Measurements from ENCODE around the gene GALC. TPM values are rescaled to one million over a fixed set of nuclear protein-coding genes. Genes with fewer than 3 reads are reported as not detected.
A peak's percentile ranks its signal among the peaks of the same experiment; 100 is the strongest.

GALC gene
- total RNA-seq, 1 experiment from 2014 or later, result 0.18 TPM

DNA sequence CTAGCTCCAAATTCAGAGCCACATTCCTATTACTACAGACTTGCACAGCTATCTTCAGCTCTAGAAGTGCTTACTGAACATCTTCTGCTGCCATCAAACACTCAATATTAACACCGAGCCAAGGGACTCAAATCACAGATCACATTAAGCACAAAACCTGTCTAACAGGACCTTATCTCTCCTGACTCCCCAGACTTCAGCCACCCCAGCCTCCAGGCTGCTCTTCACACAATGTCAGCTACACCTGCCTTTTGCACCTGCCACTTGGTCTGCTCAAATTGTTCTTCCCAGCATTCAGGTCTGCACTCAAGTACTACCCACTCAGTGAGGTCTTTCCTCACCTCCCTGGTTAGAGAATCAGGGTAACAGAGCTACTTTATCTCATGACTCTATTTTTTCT, 57.1 kb downstream of the GALC start:
- H3K9me2 ChIP-seq (replicated peaks; ENCODE audit: low read length), result no peaks in the 10 kb centered on the region
- DNase-seq (no peak), ATAC-seq (no peak)
- no peaks in the 10 kb centered on the region for H3K79me2 ChIP-seq (ENCODE audit: low read length)
- H3K4me3 ChIP-seq (ENCODE audit: low read length), result no peak overlapping the region
- H2AFZ ChIP-seq (ENCODE audit: low read length), result no peak overlapping the region
- ChIA-PET CTCF (no interaction called here), POLR2A (ENCODE audit: unreplicated experiment) (no interaction called here)
- no peak overlapping the region for H3K9ac ChIP-seq (ENCODE audit: low read length)
- no peak overlapping the region for H3K4me2 ChIP-seq (ENCODE audit: low read length)
- H3F3A ChIP-seq (ENCODE audit: low read length, unreplicated experiment), result no peaks in the 10 kb centered on the region
- no peak overlapping the region for H3K27ac ChIP-seq (ENCODE audit: low read length)
- H4K20me1 ChIP-seq (ENCODE audit: low read length), result no peaks in the 10 kb centered on the region
- H3K4me1 ChIP-seq (ENCODE audit: insufficient read depth, low read length), result no peaks in the 10 kb centered on the region
- TF ChIP-seq, protein P1, sequence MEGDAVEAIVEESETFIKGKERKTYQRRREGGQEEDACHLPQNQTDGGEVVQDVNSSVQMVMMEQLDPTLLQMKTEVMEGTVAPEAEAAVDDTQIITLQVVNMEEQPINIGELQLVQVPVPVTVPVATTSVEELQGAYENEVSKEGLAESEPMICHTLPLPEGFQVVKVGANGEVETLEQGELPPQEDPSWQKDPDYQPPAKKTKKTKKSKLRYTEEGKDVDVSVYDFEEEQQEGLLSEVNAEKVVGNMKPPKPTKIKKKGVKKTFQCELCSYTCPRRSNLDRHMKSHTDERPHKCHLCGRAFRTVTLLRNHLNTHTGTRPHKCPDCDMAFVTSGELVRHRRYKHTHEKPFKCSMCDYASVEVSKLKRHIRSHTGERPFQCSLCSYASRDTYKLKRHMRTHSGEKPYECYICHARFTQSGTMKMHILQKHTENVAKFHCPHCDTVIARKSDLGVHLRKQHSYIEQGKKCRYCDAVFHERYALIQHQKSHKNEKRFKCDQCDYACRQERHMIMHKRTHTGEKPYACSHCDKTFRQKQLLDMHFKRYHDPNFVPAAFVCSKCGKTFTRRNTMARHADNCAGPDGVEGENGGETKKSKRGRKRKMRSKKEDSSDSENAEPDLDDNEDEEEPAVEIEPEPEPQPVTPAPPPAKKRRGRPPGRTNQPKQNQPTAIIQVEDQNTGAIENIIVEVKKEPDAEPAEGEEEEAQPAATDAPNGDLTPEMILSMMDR (conservative IDR thresholded peaks at IDR 0.05; ENCODE audit: low read depth, low read length), result no peak
- TF ChIP-seq EZH2phosphoT487 (IDR thresholded peaks at IDR 0.05; ENCODE audit: borderline replicate concordance, low read length) (no peak), EZH2 (IDR thresholded peaks at IDR 0.05; ENCODE audit: low read length, unreplicated experiment) (no peak)
- H3K36me3 ChIP-seq (ENCODE audit: low read depth, low read length), result no peaks in the 10 kb centered on the region
- no peaks in the 10 kb centered on the region for H3K9me3 ChIP-seq (ENCODE audit: low read length)
- BruUV-seq (replicated peaks), result no TSS peak
- H3K27me3 ChIP-seq (ENCODE audit: low read length), result no peaks in the 10 kb centered on the region
- intact Hi-C loops (cut with micrococcal nuclease), result no loop called here

DNA sequence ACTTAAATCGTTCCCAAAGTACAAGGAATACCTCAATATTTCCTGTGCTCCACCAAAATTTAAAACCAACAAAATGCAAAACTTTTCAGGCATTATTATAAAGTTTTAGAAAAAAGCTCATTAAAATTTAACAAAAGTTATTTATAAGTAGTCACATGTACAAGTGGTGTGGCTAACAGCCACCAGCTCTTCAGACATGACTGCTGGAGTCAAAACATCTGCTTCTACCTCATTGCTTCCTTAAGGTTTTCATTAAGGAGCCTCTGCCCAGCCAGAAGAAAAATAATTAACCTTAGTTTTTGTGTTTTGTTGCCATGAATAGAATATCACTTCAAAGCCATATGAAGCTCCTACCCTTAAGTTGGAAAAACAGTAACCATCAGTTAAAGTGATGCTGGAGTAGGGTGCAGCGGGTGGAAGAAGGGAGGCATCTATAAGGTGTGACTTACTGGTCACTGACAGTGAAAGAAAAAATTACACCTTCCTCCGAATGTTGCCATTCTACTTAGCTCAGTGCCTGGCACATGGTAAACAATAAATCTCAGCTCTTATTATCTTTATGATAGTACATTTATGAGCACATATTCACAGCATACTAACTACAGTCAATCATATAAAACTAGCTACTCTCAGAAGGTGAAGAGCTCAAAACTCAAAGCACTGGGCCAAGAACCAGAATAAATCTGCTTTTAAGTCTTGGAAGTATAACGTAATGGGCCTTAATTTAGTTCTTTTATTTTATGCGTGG, 57.7 kb downstream of the GALC start:
- Histone ChIP-seq H3K9ac (ENCODE audit: low read length) (no peak overlapping the region), H3K4me3 (ENCODE audit: low read length) (no peak overlapping the region), H3K4me1 (ENCODE audit: insufficient read depth, low read length) (no peaks in the 10 kb centered on the region), H3K79me2 (ENCODE audit: low read length) (no peaks in the 10 kb centered on the region), H3K36me3 (ENCODE audit: low read depth, low read length) (no peaks in the 10 kb centered on the region), H4K20me1 (ENCODE audit: low read length) (no peaks in the 10 kb centered on the region), H2AFZ (ENCODE audit: low read length) (no peak overlapping the region), H3K9me3 (ENCODE audit: low read length) (no peaks in the 10 kb centered on the region), H3K27me3 (ENCODE audit: low read length) (no peaks in the 10 kb centered on the region), H3F3A (ENCODE audit: low read length, unreplicated experiment) (no peaks in the 10 kb centered on the region), H3K27ac (ENCODE audit: low read length) (no peak overlapping the region), H3K9me2 (replicated peaks; ENCODE audit: low read length) (no peaks in the 10 kb centered on the region), H3K4me2 (ENCODE audit: low read length) (no peak overlapping the region)
- POLR2A ChIA-PET (ENCODE audit: unreplicated experiment), result no interaction called here
- TF ChIP-seq EZH2 (IDR thresholded peaks at IDR 0.05; ENCODE audit: low read length, unreplicated experiment), result no peak
- TF ChIP-seq, protein P1 (conservative IDR thresholded peaks at IDR 0.05; ENCODE audit: low read depth, low read length), result no peak
- no peak for TF ChIP-seq EZH2phosphoT487 (IDR thresholded peaks at IDR 0.05; ENCODE audit: borderline replicate concordance, low read length)
- CTCF ChIA-PET, result no interaction called here
- no TSS peak for BruUV-seq (replicated peaks)
- intact Hi-C loops (cut with micrococcal nuclease), result no loop called here
- DNase-seq (no peak), ATAC-seq (no peak)

DNA sequence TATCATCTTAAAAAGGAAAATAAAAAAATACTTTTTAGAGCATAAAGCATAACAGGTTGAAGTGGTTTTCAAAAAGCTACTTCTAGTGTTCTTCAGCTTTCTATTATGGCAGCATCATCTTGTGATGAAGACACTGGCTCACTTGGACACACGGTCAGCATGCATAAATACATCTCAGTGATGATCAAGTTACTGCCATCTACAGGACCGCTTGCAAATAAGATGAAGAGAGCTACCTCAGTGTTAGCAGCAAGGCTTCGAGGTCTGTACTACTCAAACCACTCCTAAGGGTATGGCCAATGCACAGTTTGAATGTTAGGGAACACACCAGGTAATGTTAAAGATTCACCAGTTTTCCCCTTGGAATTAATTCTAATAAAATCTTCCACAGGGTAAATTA, 58.8 kb downstream of the GALC start:
- ChIA-PET CTCF (no interaction called here), POLR2A (ENCODE audit: unreplicated experiment) (no interaction called here)
- ATAC-seq (peak; percentile 27; the same call in 1 of the 2 replicates), DNase-seq (peak; percentile 7)
- H3K36me3 ChIP-seq (ENCODE audit: low read depth, low read length), result no peaks in the 10 kb centered on the region
- TF ChIP-seq, protein P1 (conservative IDR thresholded peaks at IDR 0.05; ENCODE audit: low read depth, low read length), result peak; percentile 33
- no peak for TF ChIP-seq EZH2phosphoT487 (IDR thresholded peaks at IDR 0.05; ENCODE audit: borderline replicate concordance, low read length)
- no peaks in the 10 kb centered on the region for H3K9me2 ChIP-seq (replicated peaks; ENCODE audit: low read length)
- no TSS peak for BruUV-seq (replicated peaks)
- H3K9ac ChIP-seq (ENCODE audit: low read length), result no peak overlapping the region
- H3K27me3 ChIP-seq (ENCODE audit: low read length), result no peaks in the 10 kb centered on the region
- H3K9me3 ChIP-seq (ENCODE audit: low read length), result no peaks in the 10 kb centered on the region
- H3K4me3 ChIP-seq (ENCODE audit: low read length), result no peak overlapping the region
- H3K4me1 ChIP-seq (ENCODE audit: insufficient read depth, low read length), result no peaks in the 10 kb centered on the region
- H3K27ac ChIP-seq (ENCODE audit: low read length), result no peak overlapping the region
- no peak overlapping the region for H3K4me2 ChIP-seq (ENCODE audit: low read length)
- no peaks in the 10 kb centered on the region for H3K79me2 ChIP-seq (ENCODE audit: low read length)
- H4K20me1 ChIP-seq (ENCODE audit: low read length), result no peaks in the 10 kb centered on the region
- H2AFZ ChIP-seq (ENCODE audit: low read length), result no peak overlapping the region
- intact Hi-C loops (cut with micrococcal nuclease), result no loop called here
- no peaks in the 10 kb centered on the region for H3F3A ChIP-seq (ENCODE audit: low read length, unreplicated experiment)

Data from PC-3 (cell line).